GM20000 (cell line): Measurements from ENCODE around the gene TLK1.

Experiments
- DNase-seq: peaks from one replicate; pipeline ENCODE4 v3.0.0; 2012; ENCODE audit warnings: low spot score
- TF ChIP-seq, protein P1 (sequence below): IDR thresholded peaks from 2 replicates; pipeline ENCODE4 v1.5.1; 2012; ENCODE audit warnings: mild to moderate bottlenecking, control low read depth; ENCODE audit errors: extremely low read depth, missing control alignments

The TLK1 gene

DNA sequence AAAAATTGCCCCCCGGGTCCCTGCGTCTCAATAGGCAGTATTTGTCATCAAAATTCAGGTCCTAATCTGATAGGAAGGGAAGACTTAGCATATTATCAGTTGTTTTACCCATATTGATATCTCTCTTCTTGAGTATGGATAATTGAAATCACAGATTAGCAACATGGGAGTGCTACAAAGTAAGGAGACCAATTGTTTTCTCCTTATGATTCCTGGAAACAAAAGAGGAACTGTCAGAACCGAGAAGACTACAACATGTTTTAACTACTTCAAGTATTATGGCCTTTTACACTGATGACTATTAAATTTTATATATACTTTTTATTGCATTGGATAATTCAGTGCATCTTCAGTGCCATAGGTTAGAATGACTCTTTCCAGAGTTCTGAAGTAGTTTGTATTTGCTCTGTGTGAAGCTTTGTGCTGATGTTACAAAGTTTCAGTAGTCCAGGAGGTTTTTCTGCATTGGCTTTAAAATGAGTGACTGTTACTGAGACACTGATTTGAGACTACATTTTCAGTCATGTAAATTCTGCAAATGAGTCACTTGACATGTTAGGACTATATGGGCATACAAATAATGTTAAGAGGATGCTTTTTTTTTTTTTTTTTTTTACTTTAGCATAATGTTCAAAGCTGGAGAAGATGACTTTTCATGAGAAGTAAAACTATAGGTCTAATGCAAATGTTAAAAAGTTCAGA, 19.7 kb upstream of the TLK1 start:
- TF ChIP-seq, protein P1, sequence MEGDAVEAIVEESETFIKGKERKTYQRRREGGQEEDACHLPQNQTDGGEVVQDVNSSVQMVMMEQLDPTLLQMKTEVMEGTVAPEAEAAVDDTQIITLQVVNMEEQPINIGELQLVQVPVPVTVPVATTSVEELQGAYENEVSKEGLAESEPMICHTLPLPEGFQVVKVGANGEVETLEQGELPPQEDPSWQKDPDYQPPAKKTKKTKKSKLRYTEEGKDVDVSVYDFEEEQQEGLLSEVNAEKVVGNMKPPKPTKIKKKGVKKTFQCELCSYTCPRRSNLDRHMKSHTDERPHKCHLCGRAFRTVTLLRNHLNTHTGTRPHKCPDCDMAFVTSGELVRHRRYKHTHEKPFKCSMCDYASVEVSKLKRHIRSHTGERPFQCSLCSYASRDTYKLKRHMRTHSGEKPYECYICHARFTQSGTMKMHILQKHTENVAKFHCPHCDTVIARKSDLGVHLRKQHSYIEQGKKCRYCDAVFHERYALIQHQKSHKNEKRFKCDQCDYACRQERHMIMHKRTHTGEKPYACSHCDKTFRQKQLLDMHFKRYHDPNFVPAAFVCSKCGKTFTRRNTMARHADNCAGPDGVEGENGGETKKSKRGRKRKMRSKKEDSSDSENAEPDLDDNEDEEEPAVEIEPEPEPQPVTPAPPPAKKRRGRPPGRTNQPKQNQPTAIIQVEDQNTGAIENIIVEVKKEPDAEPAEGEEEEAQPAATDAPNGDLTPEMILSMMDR, result no peak
- DNase-seq, result peak; percentile 31

DNA sequence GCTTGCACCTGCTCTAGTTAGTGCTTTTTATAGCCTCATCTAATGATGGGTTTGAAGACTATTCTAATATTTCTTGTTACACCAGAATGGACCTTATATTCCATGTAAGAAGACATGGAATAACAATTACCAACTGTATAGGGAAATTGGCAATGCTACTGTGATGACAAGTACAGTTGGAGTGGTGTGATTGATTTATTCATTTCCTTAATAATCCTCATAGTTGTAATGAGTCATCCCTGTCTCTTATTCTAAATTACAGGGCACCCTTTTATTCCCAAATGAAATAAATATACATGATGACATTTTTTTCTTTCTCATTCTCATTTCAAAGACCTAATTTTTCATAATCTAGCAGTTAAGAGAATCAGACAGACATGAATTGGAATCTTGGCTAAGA, 18.3 kb upstream of the TLK1 start:
- TF ChIP-seq, protein P1, result no peak
- no peak for DNase-seq

DNA sequence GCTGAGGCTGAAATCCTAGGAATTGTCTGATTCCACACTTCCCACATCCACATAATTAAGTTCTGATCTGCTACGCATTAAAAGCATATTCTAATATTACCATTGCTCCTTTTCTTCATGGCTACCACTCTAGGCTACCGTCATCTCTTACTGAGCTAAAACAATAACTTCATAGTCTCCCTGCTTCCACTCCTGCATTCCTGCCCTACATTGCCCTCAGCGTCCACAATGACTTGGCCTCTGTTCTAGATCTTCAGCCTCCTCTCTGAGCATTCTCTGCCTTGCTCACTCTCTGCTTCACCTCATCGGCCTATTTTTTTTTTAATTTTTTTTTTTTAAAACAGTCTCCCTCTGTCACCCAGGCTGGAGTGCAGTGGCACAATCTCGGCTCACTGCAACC, 15.8 kb upstream of the TLK1 start:
- TF ChIP-seq, protein P1, result no peak
- DNase-seq, result no peak

DNA sequence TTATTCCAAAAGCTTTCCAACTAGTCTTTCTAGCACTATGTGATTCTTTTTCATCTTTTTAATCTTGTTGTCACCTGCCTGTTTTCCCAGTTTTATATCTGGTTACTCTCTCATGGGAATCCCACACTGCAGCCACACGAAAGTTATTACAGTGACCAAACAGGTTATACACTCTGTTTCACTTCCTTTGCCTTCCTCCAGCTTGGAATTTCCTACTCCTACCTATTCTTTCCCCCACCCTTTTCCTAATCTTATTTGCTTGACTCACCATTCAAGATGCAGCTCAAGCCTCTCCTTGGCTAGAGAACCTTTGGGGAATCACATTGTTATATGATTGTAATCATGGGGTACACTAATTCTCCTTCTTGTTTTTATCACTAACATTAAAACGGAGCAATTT, 13.4 kb upstream of the TLK1 start:
- TF ChIP-seq, protein P1, result no peak
- no peak for DNase-seq

DNA sequence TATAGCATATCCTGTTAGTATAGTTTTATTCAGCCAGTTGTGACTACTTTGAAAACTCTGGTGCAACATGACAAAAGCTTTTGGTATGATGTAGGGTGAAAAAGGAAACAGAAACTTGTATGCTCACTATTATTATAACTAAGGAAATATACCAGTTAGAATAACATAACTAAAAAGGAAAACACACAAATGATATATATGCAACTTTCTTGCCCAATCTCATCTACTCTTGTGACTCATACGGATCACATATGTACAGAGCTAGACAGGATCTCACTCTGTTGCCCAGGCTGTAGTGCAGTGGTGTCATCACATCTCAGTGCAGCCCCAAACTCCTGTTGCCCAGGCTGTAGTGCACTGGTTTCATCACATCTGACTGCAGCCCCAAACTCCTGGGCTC, 12.4 kb upstream of the TLK1 start:
- TF ChIP-seq, protein P1, result no peak
- no peak for DNase-seq

DNA sequence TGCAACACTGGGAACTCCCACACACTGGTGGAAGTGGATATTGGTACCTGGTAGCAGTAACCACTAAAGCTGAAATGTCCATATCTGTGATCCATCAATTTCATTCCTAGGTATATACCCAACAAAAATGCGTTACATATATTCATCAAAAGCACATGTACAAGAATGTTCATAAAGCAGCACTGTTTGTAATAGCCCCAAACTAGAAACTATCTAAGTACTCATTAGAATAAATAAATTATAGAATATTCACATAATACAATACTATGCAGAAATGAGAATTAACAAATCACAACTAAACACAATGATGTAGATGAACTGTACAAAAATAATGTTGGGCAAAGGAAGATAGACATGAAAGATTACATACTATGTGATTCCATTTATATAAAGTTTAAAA, 11.1 kb upstream of the TLK1 start:
- TF ChIP-seq, protein P1, result no peak
- no peak for DNase-seq

DNA sequence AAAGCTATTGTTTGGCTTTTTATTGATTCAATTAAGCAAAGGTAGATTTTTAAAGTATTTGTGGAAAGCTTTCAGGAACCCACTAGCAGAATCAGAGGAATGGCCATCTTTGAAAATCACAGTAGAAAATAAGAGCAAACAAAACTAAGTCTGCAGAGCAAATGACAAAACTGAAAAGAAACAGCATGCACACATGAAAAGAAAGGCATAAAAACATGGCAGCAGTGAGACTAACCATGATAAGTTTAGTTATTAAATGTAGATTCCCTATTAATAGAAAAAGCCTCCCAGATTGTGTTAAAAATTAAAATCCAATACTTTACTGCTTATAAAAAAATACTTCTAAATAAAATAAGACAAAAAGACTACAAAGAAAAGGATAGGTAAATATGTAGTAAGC, 9.1 kb upstream of the TLK1 start:
- no peak for DNase-seq
- TF ChIP-seq, protein P1, result no peak
